Parathyroid adenoma (tissue), 2 donors: ENCODE data around the gene HEXD.

ENCODE experiments used
- H2AFZ ChIP-seq: fragments of 300-600 bp; sonication (generic); one replicate; pipeline ENCODE4 v1.7.0; 2017; ENCODE audit warnings: antibody characterized with exemption, mild to moderate bottlenecking
- H3K27ac ChIP-seq: fragments of 300-600 bp; sonication (generic); one replicate; pipeline ENCODE4 v1.7.0; 2017
- H3K27me3 ChIP-seq: fragments of 300-600 bp; sonication (generic); one replicate; pipeline ENCODE4 v1.7.0; 2017; ENCODE audit warnings: low read length; ENCODE audit not compliant: control insufficient read depth, insufficient read depth
- H3K36me3 ChIP-seq: fragments of 300-600 bp; sonication (generic); one replicate; pipeline ENCODE4 v1.7.0; 2017; ENCODE audit warnings: low read length; ENCODE audit not compliant: control insufficient read depth, insufficient read depth
- H3K4me1 ChIP-seq: fragments of 300-600 bp; sonication (generic); one replicate; pipeline ENCODE4 v1.7.0; 2017; ENCODE audit warnings: control low read depth
- H3K4me2 ChIP-seq: fragments of 300-600 bp; sonication (generic); one replicate; pipeline ENCODE4 v1.7.0; 2017; ENCODE audit warnings: low read length
- H3K4me3 ChIP-seq: fragments of 300-600 bp; sonication (generic); one replicate; pipeline ENCODE4 v1.7.0; 2017; ENCODE audit warnings: low read depth, low read length
- H3K79me2 ChIP-seq: fragments of 300-600 bp; sonication (generic); one replicate; pipeline ENCODE4 v1.7.0; 2017; ENCODE audit warnings: control low read depth
- H3K9ac ChIP-seq: fragments of 300-600 bp; sonication (generic); one replicate; pipeline ENCODE4 v1.7.0; 2017; ENCODE audit warnings: mild to moderate bottlenecking
- H3K9me3 ChIP-seq: fragments of 300-600 bp; sonication (generic); one replicate; pipeline ENCODE4 v1.7.0; 2017; ENCODE audit warnings: low read length; ENCODE audit not compliant: control insufficient read depth
- CTCF ChIP-seq: fragments of 300-600 bp; sonication (generic); IDR thresholded peaks from one replicate; pipeline ENCODE4 v1.7.0; 2017; ENCODE audit warnings: antibody characterized with exemption, mild to moderate bottlenecking
- donor health status: primary hyperparathyroidism.

HEXD gene

GRCh38 chr17:82386881-82387704 is 31.1 kb upstream of the HEXD start:
- no peak overlapping the region for H3K9ac ChIP-seq
- H3K36me3 ChIP-seq, result no peaks in the 10 kb centered on the region
- no peaks in the 10 kb centered on the region for H3K9me3 ChIP-seq
- no peaks in the 10 kb centered on the region for H3K79me2 ChIP-seq
- H2AFZ ChIP-seq, result no peak overlapping the region
- TF ChIP-seq CTCF, result no peak
- H3K4me3 ChIP-seq, result no peak overlapping the region
- no peaks in the 10 kb centered on the region for H3K27me3 ChIP-seq
- H3K4me2 ChIP-seq, result no peak overlapping the region
- H3K27ac ChIP-seq, result no peak overlapping the region
- H3K4me1 ChIP-seq, result peaks cover 10% of the 10 kb centered on the region

GRCh38 chr17:82387705-82388106 is 30.4 kb upstream of the HEXD start:
- TF ChIP-seq CTCF, result no peak
- peaks cover 10% of the 10 kb centered on the region for H3K4me1 ChIP-seq
- no peak overlapping the region for H3K9ac ChIP-seq
- H3K9me3 ChIP-seq, result no peaks in the 10 kb centered on the region
- no peak overlapping the region for H3K27ac ChIP-seq
- H3K27me3 ChIP-seq, result no peaks in the 10 kb centered on the region
- no peaks in the 10 kb centered on the region for H3K79me2 ChIP-seq
- H2AFZ ChIP-seq, result no peak overlapping the region
- H3K4me2 ChIP-seq, result no peak overlapping the region
- no peak overlapping the region for H3K4me3 ChIP-seq
- H3K36me3 ChIP-seq, result no peaks in the 10 kb centered on the region

GRCh38 chr17:82388223-82388921 is 29.8 kb upstream of the HEXD start:
- H3K27me3 ChIP-seq, result no peaks in the 10 kb centered on the region
- no peaks in the 10 kb centered on the region for H3K9me3 ChIP-seq
- H3K4me2 ChIP-seq, result no peak overlapping the region
- H3K4me1 ChIP-seq, result peaks cover 10% of the 10 kb centered on the region
- TF ChIP-seq CTCF, result no peak
- H3K9ac ChIP-seq, result no peak overlapping the region
- no peaks in the 10 kb centered on the region for H3K79me2 ChIP-seq
- no peak overlapping the region for H3K4me3 ChIP-seq
- no peak overlapping the region for H2AFZ ChIP-seq
- no peaks in the 10 kb centered on the region for H3K36me3 ChIP-seq
- H3K27ac ChIP-seq, result no peak overlapping the region

GRCh38 chr17:82388922-82389283 is 29.2 kb upstream of the HEXD start:
- H2AFZ ChIP-seq, result no peak overlapping the region
- H3K79me2 ChIP-seq, result no peaks in the 10 kb centered on the region
- TF ChIP-seq CTCF, result no peak
- no peak overlapping the region for H3K4me3 ChIP-seq
- no peaks in the 10 kb centered on the region for H3K9me3 ChIP-seq
- no peaks in the 10 kb centered on the region for H3K36me3 ChIP-seq
- peaks cover 10% of the 10 kb centered on the region for H3K4me1 ChIP-seq
- no peaks in the 10 kb centered on the region for H3K27me3 ChIP-seq
- H3K27ac ChIP-seq, result no peak overlapping the region
- no peak overlapping the region for H3K9ac ChIP-seq
- H3K4me2 ChIP-seq, result no peak overlapping the region
